ENCODE measurements around the gene AUTS2. TPM values are rescaled to one million over a fixed set of nuclear protein-coding genes. Genes with fewer than 3 reads are reported as not detected.

The AUTS2 gene
- total RNA-seq, 6 experiments from 2014 or later, result 10.4 to 32.0 (median 19.3) TPM

DNA sequence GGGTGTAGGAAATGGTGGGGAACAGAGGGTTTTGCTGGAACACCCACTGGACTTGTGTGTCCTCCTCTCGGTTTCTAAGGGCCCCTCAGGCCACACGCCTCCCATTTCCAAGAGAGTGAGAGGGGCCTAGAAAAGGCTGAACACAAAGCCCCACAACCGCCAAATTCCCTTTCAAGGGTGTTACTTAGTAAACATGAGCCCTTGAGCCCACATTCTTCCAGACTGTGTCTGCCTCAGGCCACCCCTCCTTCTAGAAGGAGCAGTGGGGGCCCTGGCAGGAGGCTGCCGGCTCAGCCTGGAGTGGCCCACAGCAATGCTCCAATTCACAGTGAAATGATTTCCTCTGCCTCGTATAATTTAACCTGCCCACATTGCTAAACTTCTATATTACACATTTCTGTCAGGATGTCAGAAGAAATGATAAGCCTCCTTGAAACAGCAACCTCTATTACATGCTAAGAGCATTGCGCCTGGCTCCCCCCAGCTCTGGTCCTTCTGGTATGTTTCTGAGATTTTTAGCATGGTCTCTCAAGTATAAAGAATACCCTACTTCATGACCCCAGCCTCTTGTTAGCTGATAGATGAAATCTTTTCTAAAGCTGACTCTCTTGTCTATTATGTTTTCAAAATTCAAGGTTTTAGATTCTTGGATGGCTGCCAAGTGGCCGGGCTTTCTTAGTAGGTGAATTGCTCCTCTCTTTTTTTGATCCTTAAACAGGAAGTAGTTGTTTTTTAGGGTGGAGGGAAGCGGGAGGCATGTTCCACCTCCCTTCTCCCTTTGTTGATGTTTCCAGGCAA, 859.8 kb downstream of the AUTS2 start:
- 73% methylated on average over 5 of the region's 8 CpGs for WGBS (ENCODE audit: insufficient coverage, low coverage, low lambda C conversion rate, missing lambda C conversion rate)

DNA sequence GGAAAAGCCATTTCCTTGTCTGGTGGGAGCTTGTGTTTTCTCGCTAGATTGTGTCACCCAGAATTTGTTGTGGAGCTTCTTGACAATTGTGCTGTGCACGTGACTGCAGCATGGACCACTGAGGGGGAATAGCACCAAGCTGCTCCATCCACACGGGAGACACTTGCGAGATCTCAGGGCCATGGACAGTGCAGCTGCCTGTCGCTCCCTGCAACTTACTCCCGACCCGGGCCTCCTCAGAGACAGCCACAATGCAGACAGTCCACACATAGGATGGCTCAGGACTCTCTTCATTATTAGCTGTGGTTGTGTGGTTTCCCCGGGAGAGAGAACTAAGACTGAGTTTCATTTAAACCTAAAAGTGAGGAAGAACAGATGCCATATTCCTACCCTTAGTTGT, 860.5 kb downstream of the AUTS2 start:
- 93% methylated on average over 5 of the region's 8 CpGs for WGBS (ENCODE audit: insufficient coverage, low coverage, low lambda C conversion rate, missing lambda C conversion rate)
- H3K9me3 ChIP-seq, result no peaks in the 10 kb centered on the region
- no peak for TF ChIP-seq POLR2A (IDR thresholded peaks at IDR 0.05)
- TF ChIP-seq, protein P1, sequence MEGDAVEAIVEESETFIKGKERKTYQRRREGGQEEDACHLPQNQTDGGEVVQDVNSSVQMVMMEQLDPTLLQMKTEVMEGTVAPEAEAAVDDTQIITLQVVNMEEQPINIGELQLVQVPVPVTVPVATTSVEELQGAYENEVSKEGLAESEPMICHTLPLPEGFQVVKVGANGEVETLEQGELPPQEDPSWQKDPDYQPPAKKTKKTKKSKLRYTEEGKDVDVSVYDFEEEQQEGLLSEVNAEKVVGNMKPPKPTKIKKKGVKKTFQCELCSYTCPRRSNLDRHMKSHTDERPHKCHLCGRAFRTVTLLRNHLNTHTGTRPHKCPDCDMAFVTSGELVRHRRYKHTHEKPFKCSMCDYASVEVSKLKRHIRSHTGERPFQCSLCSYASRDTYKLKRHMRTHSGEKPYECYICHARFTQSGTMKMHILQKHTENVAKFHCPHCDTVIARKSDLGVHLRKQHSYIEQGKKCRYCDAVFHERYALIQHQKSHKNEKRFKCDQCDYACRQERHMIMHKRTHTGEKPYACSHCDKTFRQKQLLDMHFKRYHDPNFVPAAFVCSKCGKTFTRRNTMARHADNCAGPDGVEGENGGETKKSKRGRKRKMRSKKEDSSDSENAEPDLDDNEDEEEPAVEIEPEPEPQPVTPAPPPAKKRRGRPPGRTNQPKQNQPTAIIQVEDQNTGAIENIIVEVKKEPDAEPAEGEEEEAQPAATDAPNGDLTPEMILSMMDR (IDR thresholded peaks at IDR 0.05), result no peak
- DNase-seq (no peak), ATAC-seq (no peak)
- H3K27me3 ChIP-seq, result no peaks in the 10 kb centered on the region
- H3K4me1 ChIP-seq, result peaks cover 0 to 7% (median 0%) of the 10 kb centered on the region in 4 donors
- intact Hi-C loops (cut with DNase I), result no loop called here
- no peaks in the 10 kb centered on the region for H3K36me3 ChIP-seq
- no peak overlapping the region for H3K4me3 ChIP-seq
- H3K27ac ChIP-seq, result no peak overlapping the region

More for the DNA sequence above, 859.8 kb downstream of the AUTS2 start:
- Histone ChIP-seq H3K9me3 (no peaks in the 10 kb centered on the region), H3K27ac (no peak overlapping the region), H3K4me3 (no peak overlapping the region), H3K36me3 (no peaks in the 10 kb centered on the region), H3K27me3 (no peaks in the 10 kb centered on the region), H3K4me1 (peaks cover 0 to under 1% (median 0%) of the 10 kb centered on the region in 4 donors)
- TF ChIP-seq, protein P1 (IDR thresholded peaks at IDR 0.05), result no peak
- no peak for TF ChIP-seq POLR2A (IDR thresholded peaks at IDR 0.05)
- intact Hi-C loops (cut with DNase I), result no loop called here
- no peak for ATAC-seq
- no peak for DNase-seq

DNA sequence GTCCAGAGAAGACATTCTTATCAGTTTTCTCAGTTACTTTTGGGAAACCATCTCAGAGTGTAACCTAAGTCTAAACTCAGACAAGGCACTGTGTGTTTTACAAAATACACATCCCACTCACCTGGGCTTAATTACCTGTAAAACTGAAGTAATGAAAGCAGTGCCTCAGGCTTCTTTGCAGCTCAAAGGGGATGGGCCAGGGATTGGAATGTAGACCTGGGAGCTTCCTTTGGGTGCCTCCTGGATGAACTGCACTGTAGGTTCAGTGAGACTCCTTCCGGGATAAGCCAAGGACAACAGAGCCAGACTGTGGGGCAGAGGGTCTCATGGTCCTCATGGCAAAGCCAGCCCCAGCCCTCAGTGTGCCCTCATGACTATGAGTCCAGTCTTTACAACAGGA, 861.3 kb downstream of the AUTS2 start:
- Histone ChIP-seq H3K4me1 (peaks cover 0 to 12% (median 0%) of the 10 kb centered on the region in 4 donors), H3K4me3 (no peak overlapping the region), H3K27ac (no peak overlapping the region), H3K27me3 (no peaks in the 10 kb centered on the region), H3K9me3 (no peaks in the 10 kb centered on the region), H3K36me3 (no peaks in the 10 kb centered on the region)
- no peak for TF ChIP-seq POLR2A (IDR thresholded peaks at IDR 0.05)
- TF ChIP-seq, protein P1 (IDR thresholded peaks at IDR 0.05), result no peak
- DNase-seq, result no peak
- no CpG with 5 or more reads among the region's 1 CpG for whole genome bisulfite sequencing (ENCODE audit: insufficient coverage, low coverage, low lambda C conversion rate, missing lambda C conversion rate)
- no peak for ATAC-seq
- intact Hi-C loops (cut with DNase I), result no loop called here

DNA sequence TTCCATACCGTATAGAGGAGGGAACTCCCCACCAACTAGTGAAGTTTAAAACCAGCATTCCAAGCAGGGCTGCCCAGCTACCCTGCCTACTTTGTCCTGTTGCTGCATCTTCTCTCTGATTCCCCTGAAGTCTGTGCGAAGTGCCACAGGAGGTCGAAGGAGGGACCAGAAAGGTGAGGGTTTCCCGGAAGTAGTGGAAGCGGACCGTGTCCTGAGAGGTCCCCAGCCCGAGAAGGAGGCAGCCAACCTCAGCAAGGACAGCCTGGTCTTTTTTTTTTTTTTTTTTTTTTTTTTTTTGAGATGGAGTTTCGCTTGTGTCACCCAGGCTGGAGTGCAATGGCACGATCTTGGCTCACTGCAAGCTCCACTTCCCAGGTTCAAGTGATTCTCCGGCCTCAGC, 861.8 kb downstream of the AUTS2 start:
- no peak for ATAC-seq
- Histone ChIP-seq H3K4me1 (peaks cover 0 to 12% (median 0%) of the 10 kb centered on the region in 4 donors), H3K27ac (no peak overlapping the region), H3K27me3 (no peaks in the 10 kb centered on the region), H3K4me3 (no peak overlapping the region), H3K9me3 (no peaks in the 10 kb centered on the region), H3K36me3 (no peaks in the 10 kb centered on the region)
- WGBS (ENCODE audit: insufficient coverage, low coverage, low lambda C conversion rate, missing lambda C conversion rate), result 91% methylated on average over 7 of the region's 10 CpGs
- intact Hi-C loops (cut with DNase I), result no loop called here
- TF ChIP-seq, protein P1 (IDR thresholded peaks at IDR 0.05), result no peak
- no peak for TF ChIP-seq POLR2A (IDR thresholded peaks at IDR 0.05)
- no peak for DNase-seq
